Common myeloid progenitor, CD34-positive (primary cell): ENCODE results near the gene SUPT20H.

ENCODE experiments used
- CTCF ChIA-PET: fragments of 350-600 bp; sonication (Branson Sonifier 250); formaldehyde crosslinking; loops from one replicate; lab custom pipeline; 2021; ENCODE audit warnings: antibody characterized with exemption; lab: Charles Lee
- POLR2A ChIA-PET: fragments of 350-600 bp; sonication (Branson Sonifier 250); formaldehyde crosslinking; loops from one replicate; lab custom pipeline; 2021; ENCODE audit warnings: antibody characterized with exemption; lab: Charles Lee
- DNase-seq, 3 donors: peaks; one replicate each; pipeline versions ENCODE4 v3.0.0 to v3.0.0-alpha.2; 2013
- H3K27ac ChIP-seq, 2 experiments: 1 replicate in 1 of 2; 2 replicates in 1 of 2; pipeline ENCODE4 v1.7.0; 2013; ENCODE audit warnings: inconsistent platforms in 2 of 2, low read length in 2 of 2, mild to moderate bottlenecking in 2 of 2, low read depth in 1 of 2, moderate library complexity in 1 of 2; ENCODE audit not compliant: severe bottlenecking in 2 of 2, insufficient read depth in 1 of 2, poor library complexity in 1 of 2
- H3K27me3 ChIP-seq, 5 experiments: replicated peaks in 2 of 5; 1 replicate in 3 of 5; 2 replicates in 2 of 5; pipeline versions ENCODE4 v1.6.1 to v1.7.0; 2013; ENCODE audit warnings: low read length in 4 of 5, mild to moderate bottlenecking in 2 of 5, moderate library complexity in 2 of 5, inconsistent platforms in 1 of 5; ENCODE audit not compliant: insufficient read depth in 5 of 5, control insufficient read depth in 4 of 5
- H3K36me3 ChIP-seq, 4 experiments: 1 replicate in 2 of 4; 2 replicates in 2 of 4; pipeline versions ENCODE4 v1.6.1 to v1.7.0; 2013; ENCODE audit warnings: low read length in 3 of 4, control low read depth in 1 of 4, mild to moderate bottlenecking in 1 of 4; ENCODE audit not compliant: control insufficient read depth in 4 of 4, insufficient read depth in 4 of 4
- H3K4me1 ChIP-seq, 4 experiments: 1 replicate in 3 of 4; 2 replicates in 1 of 4; pipeline versions ENCODE4 v1.6.1 to v1.7.1; 2013; ENCODE audit warnings: low read length in 3 of 4, mild to moderate bottlenecking in 3 of 4, control low read depth in 1 of 4, inconsistent platforms in 1 of 4, moderate library complexity in 1 of 4; ENCODE audit not compliant: control insufficient read depth in 4 of 4, insufficient read depth in 4 of 4; ENCODE audit errors: control extremely low read depth in 1 of 4
- H3K4me3 ChIP-seq, 7 experiments: 1 replicate in 4 of 7; 2 replicates in 3 of 7; pipeline versions ENCODE4 v1.5.1 to v1.7.0; 2013; ENCODE audit warnings: mild to moderate bottlenecking in 7 of 7, low read length in 6 of 7, moderate library complexity in 6 of 7, inconsistent platforms in 2 of 7, low read depth in 2 of 7, control low read depth in 1 of 7; ENCODE audit not compliant: insufficient read depth in 4 of 7, control insufficient read depth in 1 of 7; ENCODE audit errors: extremely low read depth in 1 of 7
- H3K9me3 ChIP-seq, 5 experiments: 1 replicate in 4 of 5; 2 replicates in 1 of 5; pipeline versions ENCODE4 v1.6.1 to v1.7.1; 2013; ENCODE audit warnings: low read length in 4 of 5, mild to moderate bottlenecking in 2 of 5, inconsistent platforms in 1 of 5, low read depth in 1 of 5, moderate library complexity in 1 of 5; ENCODE audit not compliant: control insufficient read depth in 4 of 5, insufficient read depth in 2 of 5; ENCODE audit errors: control extremely low read depth in 1 of 5
- WGBS: methylation state at CpG from one replicate; pipeline ENCODE4 v1.1.5; 2013; ENCODE audit not compliant: insufficient coverage; 5-methylcytosine and 5-hydroxymethylcytosine counted together

The SUPT20H gene

DNA sequence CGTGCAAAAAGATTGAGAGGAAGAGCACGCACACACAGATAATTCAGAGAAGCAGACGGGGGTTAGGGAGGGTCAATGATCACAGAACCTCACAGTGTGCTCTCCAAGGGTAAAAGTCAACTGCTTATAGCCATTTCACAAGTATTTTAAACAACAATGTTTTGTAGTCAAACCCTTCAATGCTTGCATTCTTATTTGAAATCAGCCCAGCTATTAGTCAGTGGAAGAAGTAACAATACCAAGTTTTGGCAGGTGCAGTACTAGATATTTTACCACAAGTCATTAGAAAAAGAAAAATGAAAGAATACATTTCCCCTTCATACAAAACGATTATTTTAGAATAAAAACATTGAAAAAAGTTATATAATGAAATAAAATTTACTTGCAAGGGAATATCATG lies 43.4 kb upstream of the SUPT20H start:
- H3K4me1 ChIP-seq = no peaks in the 10 kb centered on the region
- no peak for DNase-seq
- POLR2A ChIA-PET = no interaction called here
- no peak overlapping the region for H3K4me3 ChIP-seq
- H3K27me3 ChIP-seq = peaks cover 0 to 7% (median 0%) of the 10 kb centered on the region in 5 experiments
- no peaks in the 10 kb centered on the region for H3K36me3 ChIP-seq
- no peak overlapping the region for H3K27ac ChIP-seq
- WGBS = 77% methylated on average over 3 of the region's 4 CpGs
- CTCF ChIA-PET = interaction anchor here (0.6 kb wide), 1 partner anchor 725 kb away, joined by 3 read pairs; no protein-coding TSS in a partner anchor
- H3K9me3 ChIP-seq = no peaks in the 10 kb centered on the region

DNA sequence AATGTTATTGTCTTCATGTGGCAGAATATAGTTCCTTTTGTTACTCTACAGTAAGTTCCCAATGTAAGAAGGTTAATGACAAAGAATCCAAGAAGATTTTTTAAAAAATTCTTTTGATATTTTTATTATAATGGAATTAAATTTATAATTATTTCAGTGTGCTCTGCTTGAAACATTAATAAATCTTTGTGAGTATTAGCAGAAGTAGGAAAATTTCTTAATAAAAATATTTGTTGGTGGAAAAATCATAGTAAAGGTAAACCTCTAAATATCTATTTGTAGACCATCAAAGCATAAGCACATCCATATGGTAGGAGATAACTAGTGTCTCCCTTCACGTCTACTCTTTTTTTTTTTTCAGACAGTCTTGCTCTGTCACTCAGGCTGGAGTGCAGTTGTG lies 41.7 kb upstream of the SUPT20H start:
- 83% methylated on average over 1 of the region's 1 CpG for WGBS
- no peak for DNase-seq
- Histone ChIP-seq H3K27ac (no peak overlapping the region), H3K4me1 (no peaks in the 10 kb centered on the region), H3K36me3 (no peaks in the 10 kb centered on the region), H3K27me3 (peaks cover 0 to 7% (median 0%) of the 10 kb centered on the region in 5 experiments), H3K9me3 (no peaks in the 10 kb centered on the region), H3K4me3 (no peak overlapping the region)
- POLR2A ChIA-PET = no interaction called here
- CTCF ChIA-PET = interaction anchor here (0.6 to 1.6 kb wide), 2 partner anchors 10 to 639 kb away, joined by 3 read pairs; no protein-coding TSS in a partner anchor

DNA sequence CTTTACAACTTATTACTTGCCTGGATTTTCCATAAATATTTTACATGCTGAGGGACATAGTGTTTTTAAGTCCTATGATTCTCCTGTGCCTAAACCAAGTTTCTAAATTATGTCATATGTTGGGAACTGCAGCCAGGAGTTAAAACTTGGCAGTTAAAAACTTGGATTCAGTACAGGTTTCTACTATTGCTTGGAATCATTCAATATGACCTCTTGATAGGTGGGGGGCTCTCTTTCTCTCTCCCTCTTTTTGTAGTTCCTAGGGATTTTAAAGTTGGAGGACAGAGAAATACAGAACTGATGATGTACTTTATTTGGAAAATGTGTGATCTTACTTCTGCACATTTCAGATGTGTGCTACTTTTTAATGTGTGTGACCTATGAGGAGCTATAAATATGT lies 41.2 kb upstream of the SUPT20H start:
- CTCF ChIA-PET = interaction anchor here (1.6 kb wide), 1 partner anchor 10 kb away, joined by 3 read pairs; no protein-coding TSS in a partner anchor
- no peaks in the 10 kb centered on the region for H3K4me1 ChIP-seq

DNA sequence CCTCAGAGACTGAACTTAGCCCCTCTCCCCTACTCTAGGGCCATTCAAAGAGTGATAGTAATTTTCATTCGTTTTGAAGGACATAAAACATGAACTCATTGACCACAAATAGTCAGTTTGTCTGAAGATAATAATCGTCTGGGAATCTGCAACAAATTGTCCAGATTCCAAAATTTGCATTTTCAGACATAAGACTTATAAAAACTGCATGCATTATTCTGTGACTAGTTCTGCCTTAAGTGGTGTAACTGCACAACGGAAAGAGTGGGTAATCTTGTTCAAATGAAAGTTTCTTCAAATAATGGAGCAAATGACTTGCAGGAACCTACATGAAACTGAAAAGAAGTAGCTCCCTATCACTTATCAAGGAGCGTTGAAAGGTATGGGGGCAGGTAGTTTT lies 37.6 kb upstream of the SUPT20H start:
- H3K4me3 ChIP-seq = no peak overlapping the region
- no peaks in the 10 kb centered on the region for H3K4me1 ChIP-seq
- no peaks in the 10 kb centered on the region for H3K9me3 ChIP-seq
- no peak for DNase-seq
- no peak overlapping the region for H3K27ac ChIP-seq
- ChIA-PET POLR2A (no interaction called here), CTCF (no interaction called here)
- peaks cover 0 to 5% (median 0%) of the 10 kb centered on the region in 5 experiments for H3K27me3 ChIP-seq
- WGBS = 100% methylated on average over 2 of the region's 4 CpGs
- no peaks in the 10 kb centered on the region for H3K36me3 ChIP-seq

More for the DNA sequence above, 41.2 kb upstream of the SUPT20H start:
- no peaks in the 10 kb centered on the region for H3K36me3 ChIP-seq
- H3K27ac ChIP-seq = no peak overlapping the region
- peaks cover 0 to 7% (median 0%) of the 10 kb centered on the region in 5 experiments for H3K27me3 ChIP-seq
- H3K4me3 ChIP-seq = no peak overlapping the region
- POLR2A ChIA-PET = no interaction called here
- no peak for DNase-seq
- no peaks in the 10 kb centered on the region for H3K9me3 ChIP-seq

DNA sequence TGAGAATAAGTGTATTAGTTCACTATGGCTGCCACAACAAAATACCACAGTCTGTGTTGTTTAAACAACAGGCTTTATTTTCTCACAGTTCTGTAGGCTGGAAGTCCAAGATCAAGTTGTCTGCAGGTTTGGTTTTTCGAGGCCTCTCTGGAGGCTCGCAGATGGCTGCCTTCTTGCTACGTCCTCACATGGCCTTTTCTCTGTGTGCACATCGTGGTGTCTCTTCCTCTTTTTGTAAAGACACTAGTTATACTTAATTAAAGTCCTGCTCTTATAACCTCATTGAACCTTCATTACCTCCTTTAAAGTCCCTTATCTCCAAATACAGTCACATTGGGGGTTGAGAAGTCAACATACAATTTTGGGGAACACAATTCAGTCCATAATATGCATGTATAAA lies 35.4 kb upstream of the SUPT20H start:
- Histone ChIP-seq H3K36me3 (no peaks in the 10 kb centered on the region), H3K27me3 (peaks cover 0 to 5% (median 0%) of the 10 kb centered on the region in 5 experiments), H3K27ac (no peak overlapping the region), H3K9me3 (no peaks in the 10 kb centered on the region), H3K4me3 (no peak overlapping the region), H3K4me1 (no peaks in the 10 kb centered on the region)
- WGBS = 100% methylated on average over 4 of the region's 4 CpGs
- ChIA-PET CTCF (no interaction called here), POLR2A (no interaction called here)
- no peak for DNase-seq

DNA sequence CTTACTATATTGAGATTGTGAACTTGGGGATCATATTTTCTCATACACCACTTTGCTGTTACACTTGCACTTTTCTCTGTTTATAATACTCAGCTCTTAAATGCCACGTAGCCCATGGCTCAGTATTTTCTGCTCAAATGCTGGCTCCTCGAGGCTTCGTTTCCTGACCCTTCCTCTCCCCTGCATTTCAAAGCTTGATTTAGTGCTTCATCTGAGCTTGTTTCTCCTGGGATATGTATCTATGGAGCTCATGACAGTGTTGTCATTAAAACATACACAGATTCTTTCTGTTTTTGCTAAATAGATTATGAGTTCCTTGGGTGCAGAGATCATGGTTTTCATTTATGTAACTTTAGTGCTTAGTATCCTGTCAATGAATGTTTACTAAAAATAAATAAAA lies 34.6 kb upstream of the SUPT20H start:
- H3K4me3 ChIP-seq = no peak overlapping the region
- POLR2A ChIA-PET = no interaction called here

DNA sequence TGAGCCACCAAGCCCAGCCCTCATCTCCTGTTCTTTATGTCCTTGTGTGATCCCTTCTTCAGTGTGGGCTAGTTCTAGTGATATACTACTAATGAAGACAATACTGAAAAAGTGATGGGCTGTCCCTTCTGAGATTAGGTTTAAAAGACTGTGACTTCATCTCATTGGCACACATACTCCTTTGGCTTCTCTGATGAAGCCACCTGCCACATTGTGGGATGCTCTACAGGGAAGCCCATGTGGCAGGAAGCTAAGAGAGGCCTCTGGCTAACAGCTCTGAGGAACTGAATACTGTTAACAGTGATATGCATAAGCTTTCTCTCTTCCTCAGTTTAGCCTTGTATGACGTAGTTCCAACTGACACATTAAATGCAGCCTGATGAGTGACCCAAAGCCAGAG lies 32.3 kb upstream of the SUPT20H start:
- Histone ChIP-seq H3K9me3 (no peaks in the 10 kb centered on the region), H3K27ac (no peak overlapping the region), H3K4me3 (no peak overlapping the region), H3K36me3 (no peaks in the 10 kb centered on the region), H3K4me1 (no peaks in the 10 kb centered on the region), H3K27me3 (peaks cover 0 to 3% (median 0%) of the 10 kb centered on the region in 5 experiments)
- ChIA-PET CTCF (no interaction called here), POLR2A (no interaction called here)
- WGBS = 89% methylated on average over 1 of the region's 1 CpG
- DNase-seq = no peak

More for the DNA sequence above, 34.6 kb upstream of the SUPT20H start:
- H3K27me3 ChIP-seq = peaks cover 0 to 5% (median 0%) of the 10 kb centered on the region in 5 experiments
- H3K4me1 ChIP-seq = no peaks in the 10 kb centered on the region
- no peak for DNase-seq
- no peak overlapping the region for H3K27ac ChIP-seq
- 72% methylated on average over 3 of the region's 3 CpGs for WGBS
- CTCF ChIA-PET = no interaction called here
- H3K9me3 ChIP-seq = no peaks in the 10 kb centered on the region
- H3K36me3 ChIP-seq = no peaks in the 10 kb centered on the region
